Measurements from ENCODE around the gene MOB1B.

The MOB1B gene

GRCh38 chr4:70915036-70915815 is 13.1 kb downstream of the MOB1B start:
- no peak for DNase-seq

- DNase-seq: no peak
Measured at GRCh38 chr4:70915874-70916559, 13.8 kb downstream of the MOB1B start.

GRCh38 chr4:70920592-70920991 is 18.4 kb downstream of the MOB1B start:
- DNase-seq: no peak

GRCh38 chr4:70925418-70925817 is 23.2 kb downstream of the MOB1B start:
- no peak for DNase-seq

GRCh38 chr4:70925899-70926635 is 23.9 kb downstream of the MOB1B start:
- DNase-seq: no peak

- peak; percentile 64 for DNase-seq
Measured at GRCh38 chr4:70927502-70928137, 25.5 kb downstream of the MOB1B start.

- peak; percentile 46 for DNase-seq
Measured at GRCh38 chr4:70930530-70931256, 28.5 kb downstream of the MOB1B start.

- no peak for DNase-seq
Measured at GRCh38 chr4:70931347-70931746, 29.2 kb downstream of the MOB1B start.

GRCh38 chr4:70932984-70933383 is 30.8 kb downstream of the MOB1B start:
- no peak for DNase-seq

- DNase-seq: no peak
Measured at GRCh38 chr4:70935038-70935695, 33.0 kb downstream of the MOB1B start.

GRCh38 chr4:70936200-70936787 is 34.1 kb downstream of the MOB1B start:
- no peak for DNase-seq

- peak; percentile 67 for DNase-seq
Measured at GRCh38 chr4:70938086-70938485, 35.9 kb downstream of the MOB1B start.

- DNase-seq: no peak
Measured at GRCh38 chr4:70940134-70940533, 38.0 kb downstream of the MOB1B start.

GRCh38 chr4:70943114-70943513 is 40.9 kb downstream of the MOB1B start:
- DNase-seq: peak; percentile 47

- peak; percentile 56 for DNase-seq
Measured at GRCh38 chr4:70945046-70945445, 42.9 kb downstream of the MOB1B start.

- DNase-seq: no peak
Measured at GRCh38 chr4:70945452-70946055, 43.4 kb downstream of the MOB1B start.

GRCh38 chr4:70946939-70947338 is 44.8 kb downstream of the MOB1B start:
- no peak for DNase-seq

GRCh38 chr4:70948665-70949260 is 46.6 kb downstream of the MOB1B start:
- peak; percentile 46 for DNase-seq

- no peak for DNase-seq
Measured at GRCh38 chr4:70954032-70954431, 51.9 kb downstream of the MOB1B start.

- DNase-seq: no peak
Measured at GRCh38 chr4:70956549-70957210, 54.5 kb downstream of the MOB1B start.
